Measurements from ENCODE around the gene HLA-DMB. TPM values are rescaled to one million over a fixed set of nuclear protein-coding genes. Genes with fewer than 3 reads are reported as not detected.

Gene HLA-DMB
- total RNA-seq, 1 donor from 2014 or later = 12.3 TPM

- DNase-seq (ENCODE audit: low spot score) = no peak
These were observed 31.7 kb upstream of the HLA-DMB start for GRCh38 chr6:32972353-32973143.

GRCh38 chr6:32971581-32972352 is 30.9 kb upstream of the HLA-DMB start:
- DNase-seq (ENCODE audit: low spot score) = peak; percentile 100

GRCh38 chr6:32971242-32971580 is 30.4 kb upstream of the HLA-DMB start:
- no peak for DNase-seq (ENCODE audit: low spot score)

- DNase-seq (ENCODE audit: low spot score) = peak; percentile 94
These were observed 29.8 kb upstream of the HLA-DMB start for GRCh38 chr6:32970413-32971241.

GRCh38 chr6:32969685-32970412 is 29.0 kb upstream of the HLA-DMB start:
- DNase-seq (ENCODE audit: low spot score) = no peak

GRCh38 chr6:32968867-32969684 is 28.2 kb upstream of the HLA-DMB start:
- DNase-seq (ENCODE audit: low spot score) = peak; percentile 93

- peak; percentile 99 for DNase-seq (ENCODE audit: low spot score)
These were observed 27.5 kb upstream of the HLA-DMB start, which contains the start of gene BRD2 for GRCh38 chr6:32968093-32968866. Gene BRD2 (plus strand): TSS chr6:32968594. CDS start chr6:32972899, 4,305 bp downstream.

GRCh38 chr6:32967151-32968091 is 26.6 kb upstream of the HLA-DMB start:
- DNase-seq (ENCODE audit: low spot score) = no peak

GRCh38 chr6:32964776-32965175 is 23.9 kb upstream of the HLA-DMB start:
- DNase-seq (ENCODE audit: low spot score) = no peak

GRCh38 chr6:32963866-32964265 is 23.0 kb upstream of the HLA-DMB start:
- no peak for DNase-seq (ENCODE audit: low spot score)

GRCh38 chr6:32962213-32962826 is 21.5 kb upstream of the HLA-DMB start:
- no peak for DNase-seq (ENCODE audit: low spot score)

- no peak for DNase-seq (ENCODE audit: low spot score)
These were observed 19.7 kb upstream of the HLA-DMB start for GRCh38 chr6:32960563-32960962.

- DNase-seq (ENCODE audit: low spot score) = no peak
These were observed 15.3 kb upstream of the HLA-DMB start for GRCh38 chr6:32956176-32956575.

GRCh38 chr6:32954986-32955802 is 14.4 kb upstream of the HLA-DMB start:
- DNase-seq (ENCODE audit: low spot score) = no peak

- no peak for DNase-seq (ENCODE audit: low spot score)
These were observed 13.4 kb upstream of the HLA-DMB start for GRCh38 chr6:32954267-32954666.

- no peak for DNase-seq (ENCODE audit: low spot score)
These were observed 12.9 kb upstream of the HLA-DMB start for GRCh38 chr6:32953775-32954174.
